Lung microvascular endothelial cell (primary cell): ENCODE data around the gene ZNF446. TPM values are rescaled to one million over a fixed set of nuclear protein-coding genes. Genes with fewer than 3 reads are reported as not detected.
A peak's percentile ranks its signal among the peaks of the same experiment; 100 is the strongest.
"Not testable (repeated sequence)": the region's sequence is repeated elsewhere in the genome, so short reads cannot be mapped to it uniquely, and the experiment has no call there.

ENCODE experiments used
- DNase-seq, 2 donors: peaks; one replicate each; pipeline versions ENCODE4 v3.0.0 to v3.0.0-alpha.2; 2010; ENCODE audit warnings: low read depth in 2 of 2
- total RNA-seq: library from RNA; depleted of rRNA; stranded (reverse); fragments of >200 nt; gene quantifications from 2 replicates; pipeline ENCODE4 v1.2.1, GENCODE V29; 2014

Gene ZNF446
- total RNA-seq, 1 donor from 2014 or later: 3.0 TPM

GRCh38 chr19:58499021-58499927 is 23.1 kb downstream of the ZNF446 start:
- DNase-seq: peak; percentile 98 to 99

GRCh38 chr19:58500242-58500641 is 24.1 kb downstream of the ZNF446 start:
- DNase-seq: no peak

GRCh38 chr19:58507602-58508223 is 31.6 kb downstream of the ZNF446 start:
- DNase-seq: not testable (repeated sequence)

- no peak for DNase-seq
Measured at GRCh38 chr19:58509731-58510083, 33.6 kb downstream of the ZNF446 start.

GRCh38 chr19:58510084-58510862 is 34.1 kb downstream of the ZNF446 start:
- DNase-seq: no peak

- no peak for DNase-seq
Measured at GRCh38 chr19:58511353-58512208, 35.4 kb downstream of the ZNF446 start, which contains the start of gene SLC27A5. TSS of gene SLC27A5 (minus strand) at chr19:58511992. CDS start at chr19:58511955, 37 bp downstream.

- no peak for DNase-seq
Measured at GRCh38 chr19:58513213-58513693, 37.1 kb downstream of the ZNF446 start.

- DNase-seq: peak; percentile 92 to 95
Measured at GRCh38 chr19:58513694-58514563, 37.8 kb downstream of the ZNF446 start.

GRCh38 chr19:58514564-58515022 is 38.4 kb downstream of the ZNF446 start:
- DNase-seq: no peak

GRCh38 chr19:58515259-58515658 is 39.1 kb downstream of the ZNF446 start:
- no peak for DNase-seq

- DNase-seq: no peak
Measured at GRCh38 chr19:58516246-58516836, 40.2 kb downstream of the ZNF446 start.

- no peak for DNase-seq
Measured at GRCh38 chr19:58516964-58517833, 41.0 kb downstream of the ZNF446 start.

GRCh38 chr19:58518256-58519086 is 42.3 kb downstream of the ZNF446 start:
- no peak for DNase-seq

GRCh38 chr19:58519087-58519354 is 42.9 kb downstream of the ZNF446 start:
- DNase-seq: peak; percentile 83 to 88

GRCh38 chr19:58519355-58520256 is 43.5 kb downstream of the ZNF446 start, which contains the start of gene ZBTB45:
TSS of gene ZBTB45 (minus strand) at chr19:58519810. CDS start at chr19:58517673, 2,137 bp downstream.
- peak; percentile 93 to 97 for DNase-seq

- DNase-seq: no peak
Measured at GRCh38 chr19:58520257-58520599, 44.1 kb downstream of the ZNF446 start.

GRCh38 chr19:58521651-58522050 is 45.5 kb downstream of the ZNF446 start:
- DNase-seq: no peak
